NCI-H510A treated with DMSO at 0.1 percent for 48 hours (cell line): ENCODE results near the gene KLK13.

Experiments used
- DNase-seq: peaks from one replicate; lab custom pipeline; 2025; lab: John Stamatoyannopoulos, UW

Gene KLK13

DNA sequence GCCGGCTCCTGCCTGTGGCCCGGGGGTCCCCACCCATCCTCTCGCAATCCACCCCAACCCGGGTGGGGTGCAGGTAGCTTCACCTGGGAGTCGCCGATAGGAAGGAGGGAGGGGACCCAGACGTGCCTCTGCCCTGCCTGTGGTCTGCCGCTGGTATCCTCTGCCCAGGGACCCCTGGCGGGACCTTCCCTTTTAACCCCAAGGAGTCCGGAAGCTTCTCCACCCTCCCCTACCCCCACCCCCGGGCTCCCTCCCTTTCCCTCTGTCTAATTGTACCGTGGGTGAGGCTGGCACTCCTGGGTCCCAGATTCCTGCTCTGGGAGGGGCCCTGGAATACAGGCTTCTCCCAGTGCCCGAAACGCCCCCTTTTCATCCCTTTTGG is 45.4 kb downstream of the KLK13 start, which contains the start of gene KLK10:
Gene KLK10, minus strand, starts transcription at position 166 of the 382 bp plus-strand sequence. CDS start 579 bp downstream, outside the sequence.
- DNase-seq, result no peak

DNA sequence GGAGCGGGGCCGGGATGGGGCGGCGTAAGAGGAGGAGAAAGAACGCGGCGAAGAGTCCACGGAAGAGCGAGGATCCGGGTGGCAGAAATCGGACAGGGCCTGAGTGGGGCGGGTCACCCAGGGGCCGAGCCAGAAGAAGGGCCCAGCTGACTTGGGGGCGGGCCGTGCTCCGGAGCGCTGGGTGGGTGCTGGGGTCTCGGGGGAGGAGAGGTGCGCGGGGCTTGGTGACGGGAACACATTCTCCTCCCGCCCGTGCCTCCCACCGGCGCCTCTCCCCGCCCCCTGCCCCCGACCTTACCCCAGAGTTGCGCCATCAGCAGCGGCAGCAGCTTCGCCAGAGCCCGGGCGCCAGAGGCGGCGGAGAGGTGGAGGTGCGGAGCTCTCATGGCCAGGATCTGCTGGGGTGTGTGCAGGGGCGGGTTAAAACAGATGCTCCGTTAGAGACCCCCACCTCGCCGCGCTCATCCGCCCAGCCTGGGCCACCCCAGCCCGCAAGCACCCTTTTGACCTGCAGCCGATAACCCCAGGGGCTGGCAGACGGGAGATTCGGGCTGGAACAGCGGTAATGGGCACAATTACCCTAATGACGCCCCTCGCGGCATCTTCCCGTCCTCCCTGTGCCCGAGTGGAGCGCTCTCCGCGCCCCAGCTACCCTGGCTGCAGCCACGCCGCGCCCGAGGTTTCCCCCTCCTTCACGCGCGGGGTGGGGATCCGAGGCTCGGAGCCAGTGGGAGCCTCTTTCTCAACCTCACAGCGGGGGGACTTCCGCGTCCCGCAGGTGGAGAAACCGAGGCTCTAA is 45.9 kb downstream of the KLK13 start:
- DNase-seq, result no peak

DNA sequence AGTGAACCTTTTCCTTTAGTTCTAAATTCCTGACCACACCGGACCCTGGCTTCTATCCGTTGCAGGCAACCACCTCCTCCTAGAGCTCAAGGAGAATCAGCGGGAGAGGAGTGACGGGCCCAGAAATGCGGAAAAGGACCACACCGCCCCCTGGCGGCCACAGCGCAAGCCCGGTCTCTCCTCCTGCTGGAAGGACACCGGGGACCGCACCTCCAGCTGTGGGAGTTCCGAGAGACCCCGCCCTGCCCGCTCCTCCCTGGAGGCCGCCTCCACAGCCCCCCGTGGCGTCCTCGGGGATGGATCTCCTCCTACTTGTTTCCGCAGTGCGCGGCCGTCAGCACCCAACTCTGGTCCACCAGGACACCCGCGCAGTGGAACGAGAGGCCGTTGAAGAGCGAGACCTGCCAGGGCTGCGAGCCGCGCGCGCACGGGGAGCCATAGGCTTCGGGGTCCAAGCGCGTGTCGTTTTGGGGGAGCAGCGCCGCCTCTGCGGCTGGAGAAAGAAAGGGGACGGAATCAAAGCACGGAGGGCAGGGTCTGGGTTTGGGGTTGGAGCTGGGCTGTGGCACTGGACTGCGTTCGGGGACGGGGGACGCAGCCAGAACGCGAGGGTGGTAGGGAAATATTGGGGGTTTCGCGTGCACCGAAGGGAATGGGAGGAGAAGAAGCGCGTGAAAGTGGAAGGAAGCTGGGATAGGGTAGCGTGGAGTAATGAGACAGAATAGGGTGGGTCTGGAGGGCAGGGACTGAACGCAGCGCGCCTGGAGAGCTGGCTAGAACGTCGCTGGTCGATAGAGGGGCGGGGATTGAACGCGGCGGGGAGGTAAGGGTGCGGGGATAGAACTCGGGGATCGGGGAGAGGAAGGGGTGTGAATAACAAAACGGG is 47.9 kb downstream of the KLK13 start:
- peak; percentile 59 for DNase-seq

DNA sequence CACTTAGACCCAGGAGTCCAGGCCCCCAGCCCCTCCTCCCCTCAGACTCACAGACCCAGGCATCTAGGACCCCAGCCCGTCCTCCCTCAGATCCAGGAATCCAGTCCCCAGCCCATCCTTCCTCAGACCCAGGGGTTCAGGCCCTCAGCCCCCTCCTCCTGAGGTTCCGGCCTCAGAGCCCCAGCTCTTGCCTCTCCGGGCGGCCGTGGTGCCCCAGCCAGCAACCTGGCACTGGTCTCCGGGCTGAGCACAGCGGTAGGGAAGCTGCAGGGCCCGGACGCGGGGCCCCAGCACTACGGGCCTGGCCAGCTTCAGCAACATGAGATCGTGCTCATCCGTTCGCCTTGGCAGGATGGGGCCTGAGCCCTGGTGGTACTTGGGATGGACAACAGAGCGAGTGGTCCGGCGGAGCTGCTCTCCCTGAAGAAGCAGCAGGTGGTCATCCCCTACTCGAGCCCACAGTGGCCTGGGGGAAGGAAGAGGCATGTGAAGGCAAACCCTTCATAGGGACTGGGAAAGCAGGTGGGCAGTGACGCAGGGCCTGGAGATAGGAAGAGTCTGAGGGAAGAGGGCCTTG is 49.1 kb downstream of the KLK13 start:
- DNase-seq, result no peak

DNA sequence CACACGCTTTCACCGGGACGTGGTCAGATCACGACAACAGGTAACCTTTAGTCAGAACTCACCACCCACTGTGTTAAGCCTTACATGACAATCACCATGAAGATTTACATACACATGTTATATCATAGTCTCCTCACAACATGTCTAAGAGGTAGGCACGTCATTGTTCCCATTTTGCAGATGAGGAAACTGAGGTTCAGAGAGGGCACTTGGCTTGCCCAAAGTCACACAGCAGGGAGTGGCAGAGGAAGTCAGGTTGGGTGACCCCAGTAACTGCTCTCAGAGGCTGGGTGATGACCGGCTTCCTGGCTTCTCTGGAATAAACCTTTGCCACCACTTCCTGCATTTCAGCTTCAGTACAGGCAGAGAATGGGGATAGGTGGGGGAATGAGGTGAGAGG is 50.6 kb downstream of the KLK13 start:
- DNase-seq, result no peak

DNA sequence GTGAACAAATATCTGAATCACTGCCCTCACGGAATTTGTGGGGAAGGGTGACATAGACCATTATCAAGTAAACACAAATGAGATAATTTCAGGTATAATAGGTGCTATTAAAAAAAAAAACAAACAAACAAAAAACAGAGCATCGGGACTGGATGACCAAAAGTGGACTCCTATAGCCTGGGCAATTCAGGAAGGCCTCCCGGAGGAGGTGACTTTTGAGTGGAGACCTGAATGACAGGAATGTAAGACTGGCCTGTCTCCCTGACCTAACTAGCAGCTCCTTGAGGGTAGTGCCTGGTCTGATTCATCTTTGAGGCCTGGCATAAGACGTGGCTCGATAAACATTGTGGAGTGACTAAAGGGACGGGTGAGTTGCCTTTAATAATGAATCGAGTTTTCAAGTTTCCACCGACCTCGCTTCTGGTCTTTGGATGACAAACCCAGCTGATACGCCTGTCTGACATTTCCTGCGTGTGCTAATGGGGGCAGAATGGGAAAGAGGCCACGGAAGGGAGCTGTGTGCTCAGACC is 52.2 kb downstream of the KLK13 start:
- no peak for DNase-seq

DNA sequence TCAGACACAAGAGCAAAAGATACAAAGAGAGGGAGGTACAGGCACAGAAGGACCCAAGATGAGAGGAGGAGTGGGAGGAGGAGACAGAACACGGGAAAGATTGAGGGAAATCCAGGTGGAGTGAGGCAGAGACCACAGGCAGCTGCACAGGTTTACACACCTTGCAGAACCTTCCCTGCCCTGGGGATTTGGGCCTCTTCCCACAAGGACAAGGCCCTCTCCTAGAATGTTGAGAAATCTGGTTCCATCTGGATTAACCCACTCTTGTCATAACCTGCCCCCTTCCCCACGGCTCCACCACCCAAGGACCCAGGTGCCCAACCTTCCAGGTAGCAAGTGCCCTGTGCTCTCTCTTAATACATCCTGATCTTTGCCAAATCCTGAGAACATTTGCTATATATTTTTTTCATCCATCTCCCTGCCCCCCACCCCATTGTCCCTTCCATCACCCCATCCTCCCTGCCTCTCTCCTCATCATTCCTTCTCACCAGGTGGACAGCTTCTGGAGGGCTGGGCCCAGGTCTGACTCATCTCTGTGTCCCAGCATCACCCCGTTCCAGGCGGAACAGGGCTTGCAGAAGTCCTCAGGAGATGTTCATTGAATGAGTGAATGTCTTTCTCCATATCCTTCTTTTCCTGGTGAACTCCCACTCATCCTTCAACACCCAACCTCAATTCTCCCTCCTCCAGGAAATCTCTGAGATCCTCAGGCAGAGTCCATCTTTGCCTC is 54.7 kb downstream of the KLK13 start:
- no peak for DNase-seq

DNA sequence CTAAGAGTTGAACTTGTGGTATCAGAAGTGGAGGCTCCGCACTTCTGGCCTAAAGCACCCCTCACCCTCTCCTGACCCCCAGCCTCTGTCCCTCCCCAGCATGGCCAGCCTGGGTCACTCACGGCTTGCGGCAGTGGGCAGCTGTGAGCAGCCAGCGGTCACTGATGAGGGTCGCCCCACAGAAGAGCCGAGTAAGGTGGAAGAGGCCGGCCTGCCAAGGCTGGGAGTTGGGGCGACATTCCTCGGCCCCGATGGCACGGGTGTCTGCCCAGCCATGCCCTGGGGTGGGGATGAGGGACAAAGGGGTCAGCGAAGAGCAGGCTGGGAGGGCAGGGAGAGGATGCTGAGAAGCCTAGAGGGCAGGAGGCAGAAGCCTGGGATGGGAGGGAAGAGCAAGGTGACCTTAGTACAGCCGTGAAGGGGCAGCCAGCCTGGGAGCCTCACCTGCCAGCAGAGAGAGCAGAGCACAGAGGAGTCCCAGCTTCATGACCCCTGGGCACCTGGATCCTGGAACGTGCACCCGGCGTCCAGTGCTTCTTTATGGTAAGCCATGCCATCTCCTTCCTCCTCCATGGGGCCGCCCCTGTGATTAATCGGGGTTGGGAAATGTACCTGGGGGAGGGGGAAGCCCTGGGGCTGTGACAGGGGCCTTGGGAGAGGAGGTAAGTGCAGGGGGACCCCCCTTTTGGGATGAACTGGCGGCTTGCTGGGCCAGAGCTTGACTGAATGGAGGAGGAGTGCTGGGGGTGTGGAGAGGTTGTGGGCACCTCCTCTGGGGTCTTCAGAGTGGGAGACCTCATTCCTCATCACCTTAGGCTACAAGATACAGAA is 55.6 kb downstream of the KLK13 start:
- no peak for DNase-seq

DNA sequence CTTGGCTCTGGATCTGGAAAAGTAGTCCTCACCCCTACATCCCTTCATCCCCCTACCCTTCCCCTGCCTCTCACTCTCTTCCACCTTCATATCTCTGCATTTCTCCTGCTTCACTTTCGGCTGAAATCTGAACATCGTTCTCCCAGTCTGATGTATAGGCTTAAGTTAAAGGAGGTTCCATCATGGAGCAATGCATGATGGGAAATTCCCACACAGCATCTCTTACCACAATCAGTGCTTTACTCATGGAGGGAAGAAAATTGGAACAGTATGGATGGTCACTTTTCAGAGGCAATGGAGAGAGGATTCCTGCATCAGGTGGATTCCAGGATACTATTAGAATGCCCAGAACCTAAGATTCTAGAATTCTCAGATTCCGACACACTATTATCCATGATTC is 57.4 kb downstream of the KLK13 start:
- DNase-seq, result no peak

DNA sequence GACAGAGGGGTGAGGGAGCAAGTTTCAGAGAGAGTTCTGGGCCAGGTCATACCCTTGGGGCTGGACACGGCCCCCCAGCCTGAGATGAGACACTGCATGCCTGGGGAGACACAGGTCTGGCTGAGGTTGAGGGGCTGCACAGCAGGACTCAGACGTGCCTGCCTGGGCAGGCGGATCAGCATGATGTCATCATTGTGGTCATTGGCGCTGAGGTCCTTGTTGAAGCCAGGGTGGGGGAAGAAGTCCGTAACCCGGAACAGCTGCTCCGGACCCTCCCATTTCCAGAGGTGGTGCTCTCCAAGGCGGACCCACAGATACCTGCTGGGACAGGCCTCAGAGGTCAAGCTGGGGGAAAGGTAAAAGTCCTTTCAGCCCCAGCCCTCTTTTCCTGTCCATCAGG is 58.5 kb downstream of the KLK13 start:
- no peak for DNase-seq
